NCI-H460 (cell line): ENCODE measurements around the gene ATP6V0C. TPM values are rescaled to one million over a fixed set of nuclear protein-coding genes. Genes with fewer than 3 reads are reported as not detected.
"Not testable (repeated sequence)": the region's sequence is repeated elsewhere in the genome, so short reads cannot be mapped to it uniquely, and the experiment has no call there.

Experiments
- DNase-seq: peaks from one replicate; pipeline ENCODE4 v3.0.0-alpha.2; 2016; ENCODE audit warnings: low read depth; ENCODE audit errors: extremely low read depth
- small RNA-seq, 2 experiments: library from RNA; depleted of rRNA; stranded (forward); fragments of <200 nt; gene quantifications; one replicate each; pipeline ENCODE3, GENCODE V24; 2014
- total RNA-seq: library from RNA; depleted of rRNA; stranded (reverse); fragments of >200 nt; shearing (Covaris generic); gene quantifications from 2 replicates; pipeline ENCODE4 v1.2.3, GENCODE V29; 2014; rRNA removed

Gene ATP6V0C
- total RNA-seq, 1 experiment from 2014 or later = 32.3 TPM

DNA sequence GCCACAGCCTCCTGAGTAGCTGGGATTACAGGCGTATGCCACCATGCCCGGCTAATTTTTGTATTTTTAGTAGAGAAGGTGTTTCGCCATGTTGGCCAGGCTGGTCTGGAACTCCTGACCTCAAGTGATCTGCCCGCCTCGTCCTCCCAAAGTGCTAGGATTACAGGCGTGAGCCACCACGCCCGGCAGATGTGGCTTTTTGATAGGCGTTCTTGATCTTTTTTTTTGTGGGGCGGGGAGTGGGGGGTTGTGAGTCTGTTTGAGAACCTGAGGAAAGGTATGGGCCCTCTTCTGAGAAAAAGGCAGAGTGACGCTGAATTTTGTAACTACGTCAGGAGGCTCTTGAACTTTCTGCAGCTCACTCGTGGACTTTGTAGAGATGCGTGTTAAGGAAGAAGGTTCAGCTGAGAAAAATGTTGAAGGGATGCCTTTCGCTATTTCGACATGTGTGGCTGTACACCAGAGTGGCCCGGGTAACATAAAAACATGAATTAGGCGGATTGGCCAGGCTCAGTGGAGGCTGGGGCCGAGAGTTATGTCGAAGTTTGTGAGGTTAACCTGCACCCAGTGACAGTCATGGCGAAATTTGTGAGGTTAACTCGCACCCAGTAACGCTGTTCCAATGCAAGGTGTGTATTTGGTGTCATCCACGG, 25.6 kb downstream of the ATP6V0C start:
- DNase-seq = not testable (repeated sequence)

GRCh38 chr16:2539845-2540458, 26.2 kb downstream of the ATP6V0C start:
- DNase-seq = not testable (repeated sequence)

GRCh38 chr16:2540912-2541311, 27.2 kb downstream of the ATP6V0C start:
- not testable (repeated sequence) for DNase-seq

- DNase-seq = not testable (repeated sequence)
These were observed 27.7 kb downstream of the ATP6V0C start for GRCh38 chr16:2541409-2541808.

GRCh38 chr16:2543771-2544170, 30.0 kb downstream of the ATP6V0C start:
- DNase-seq = not testable (repeated sequence)

GRCh38 chr16:2550283-2550878, 36.6 kb downstream of the ATP6V0C start:
- DNase-seq = not testable (repeated sequence)

- not testable (repeated sequence) for DNase-seq
These were observed 37.7 kb downstream of the ATP6V0C start for GRCh38 chr16:2551420-2551889.

GRCh38 chr16:2554709-2555425, 41.1 kb downstream of the ATP6V0C start:
- DNase-seq = not testable (repeated sequence)

GRCh38 chr16:2557150-2557549, 43.4 kb downstream of the ATP6V0C start:
- DNase-seq = not testable (repeated sequence)

- not testable (repeated sequence) for DNase-seq
These were observed 46.5 kb downstream of the ATP6V0C start for GRCh38 chr16:2560131-2560797.

DNA sequence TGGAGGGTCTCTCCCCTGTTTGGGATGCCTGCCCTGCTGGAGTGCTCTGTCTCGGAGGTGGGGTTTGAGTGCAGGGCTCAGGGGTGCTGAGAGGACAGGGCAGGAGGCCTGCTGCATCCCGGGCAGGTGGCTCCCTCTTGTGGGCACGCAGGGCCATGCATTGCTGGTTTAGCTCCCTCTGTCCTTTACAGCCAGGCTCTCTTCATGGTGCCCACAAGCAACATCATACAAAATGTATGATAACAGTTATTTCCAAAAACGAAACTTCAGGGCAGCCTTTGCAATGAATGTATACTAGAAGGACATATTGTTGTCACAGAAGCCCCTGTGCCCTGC, 47.0 kb downstream of the ATP6V0C start:
- DNase-seq = not testable (repeated sequence)

DNA sequence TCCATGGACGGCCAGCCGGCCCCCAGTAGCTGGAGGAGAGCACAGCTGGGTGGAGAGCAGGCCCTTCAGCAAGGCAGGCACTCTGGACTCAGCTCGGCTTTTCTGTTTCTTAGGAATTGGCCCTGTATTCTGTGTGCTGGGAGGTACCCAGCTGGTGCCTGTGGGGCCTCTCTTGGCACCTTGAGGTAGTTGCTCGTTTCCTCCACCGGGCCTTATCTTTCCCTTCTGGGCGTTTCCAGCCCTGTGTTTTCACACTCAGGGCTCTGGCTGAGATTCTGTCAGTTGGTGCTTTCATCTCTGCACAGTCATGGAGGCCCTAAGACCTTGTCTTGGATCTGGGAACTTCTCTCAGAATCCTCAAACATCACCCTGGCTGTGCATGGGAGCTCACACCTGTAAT, 53.8 kb downstream of the ATP6V0C start:
- DNase-seq = not testable (repeated sequence)

- not testable (repeated sequence) for DNase-seq
These were observed 54.8 kb downstream of the ATP6V0C start for GRCh38 chr16:2568573-2568972.

Small RNAs within 50 kb of the gene (small RNA-seq; reads per million reads assigned to genes)
- gene AC093525.1 = 0 reads per million in 2 experiments
- 0.04 to 0.12 reads per million in 2 experiments for gene MIR3178
- 0 to 0.06 reads per million in 2 experiments for gene MIR6768

Other genes with a start within 250 kb of the ATP6V0C start
- 142 and 147 TPM in 2 replicates for gene RNPS1, start 245.8 kb upstream of the ATP6V0C start, total RNA-seq
- gene ABCA3, start 173.2 kb upstream of the ATP6V0C start, total RNA-seq = 11.7 and 12.2 TPM in 2 replicates
- 21.2 and 22.1 TPM in 2 replicates for gene CCNF, start 84.5 kb upstream of the ATP6V0C start, total RNA-seq
- gene TEDC2, start 53.8 kb upstream of the ATP6V0C start, total RNA-seq = 12.5 and 14.2 TPM in 2 replicates
- 0.07 and 0.14 TPM in 2 replicates for gene NTN3, start 42.7 kb upstream of the ATP6V0C start, total RNA-seq
- gene TBC1D24, start 38.8 kb upstream of the ATP6V0C start, total RNA-seq = 9.4 and 10.2 TPM in 2 replicates
- 9.5 and 11.4 TPM in 2 replicates for gene AMDHD2, start 6.4 kb downstream of the ATP6V0C start, total RNA-seq
- not detected in 2 replicates for gene CEMP1, start 17.5 kb downstream of the ATP6V0C start, total RNA-seq
- gene PDPK1, start 24.1 kb downstream of the ATP6V0C start, total RNA-seq = 22.5 and 25.7 TPM in 2 replicates
- gene KCTD5, start 168.6 kb downstream of the ATP6V0C start, total RNA-seq = 35.4 and 36.4 TPM in 2 replicates
- gene PRSS27, start 206.3 kb downstream of the ATP6V0C start, total RNA-seq = 3.0 and 3.8 TPM in 2 replicates
- 63.3 and 94.6 TPM in 2 replicates for gene SRRM2, start 238.7 kb downstream of the ATP6V0C start, total RNA-seq